Medulla oblongata (tissue), 1 donor: ENCODE data around the gene TEPSIN.

Experiments
- DNase-seq: peaks from one replicate; pipeline ENCODE4 v3.0.0-alpha.2; 2015; ENCODE audit errors: extremely low spot score

TEPSIN gene

DNA sequence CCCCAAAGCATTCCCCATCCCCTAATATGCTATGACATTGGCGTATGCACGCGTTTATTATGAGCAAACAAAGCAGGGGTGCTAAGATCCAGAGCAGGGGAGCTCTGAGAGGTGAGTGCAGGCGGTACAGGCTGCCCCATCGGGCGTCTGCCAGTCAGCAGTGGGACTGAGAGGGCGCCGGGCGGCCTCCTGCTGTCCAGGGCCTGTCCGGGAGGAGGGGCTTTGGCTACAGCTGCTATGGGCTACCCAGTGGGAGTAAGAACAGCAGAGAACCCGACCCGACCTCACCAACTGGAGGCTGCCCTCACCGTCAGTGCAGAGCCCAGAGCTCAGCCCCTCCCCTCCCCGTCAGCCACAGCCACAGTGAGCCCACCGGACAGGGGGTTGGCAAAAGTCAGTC lies 54.3 kb downstream of the TEPSIN start:
- DNase-seq = no peak

DNA sequence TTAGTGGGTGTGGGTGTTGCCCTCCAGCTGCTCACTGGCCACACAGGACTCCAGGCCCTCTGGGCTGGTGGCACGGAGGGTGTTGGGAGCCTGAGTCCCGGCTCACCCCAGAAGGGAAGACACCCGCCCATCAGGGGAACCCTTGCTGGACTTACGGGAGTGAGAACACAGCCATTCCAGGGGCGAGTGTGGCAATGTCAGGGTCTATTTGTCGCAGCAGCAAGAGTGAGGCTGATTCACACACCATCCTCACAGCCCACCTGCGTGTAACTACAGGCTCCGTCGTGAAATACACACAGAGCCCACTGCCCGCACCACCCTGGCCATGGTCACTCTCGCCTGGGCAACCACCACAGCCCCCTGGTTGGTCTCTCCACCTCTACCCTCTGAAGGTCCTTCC lies 55.0 kb downstream of the TEPSIN start:
- no peak for DNase-seq

DNA sequence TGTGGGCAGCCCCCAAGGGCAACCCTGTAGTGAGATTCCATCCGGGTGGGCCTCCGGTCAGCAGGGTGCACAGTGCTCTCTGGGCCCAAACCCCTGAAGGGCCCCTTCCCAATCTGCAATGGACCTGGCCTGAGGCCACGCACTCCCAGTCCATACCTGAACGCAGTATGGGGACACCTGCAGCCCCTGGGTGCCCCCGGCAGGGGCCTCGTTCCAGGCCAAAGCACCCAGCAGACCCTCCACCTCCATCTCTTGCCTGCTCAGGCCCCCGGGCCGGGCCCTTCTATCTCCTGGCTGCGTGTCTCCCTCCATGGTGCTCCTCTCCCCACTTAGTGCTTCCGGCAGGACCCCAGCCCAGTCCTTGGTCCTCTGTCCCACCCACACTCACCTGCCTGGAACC lies 55.5 kb downstream of the TEPSIN start:
- DNase-seq = no peak

DNA sequence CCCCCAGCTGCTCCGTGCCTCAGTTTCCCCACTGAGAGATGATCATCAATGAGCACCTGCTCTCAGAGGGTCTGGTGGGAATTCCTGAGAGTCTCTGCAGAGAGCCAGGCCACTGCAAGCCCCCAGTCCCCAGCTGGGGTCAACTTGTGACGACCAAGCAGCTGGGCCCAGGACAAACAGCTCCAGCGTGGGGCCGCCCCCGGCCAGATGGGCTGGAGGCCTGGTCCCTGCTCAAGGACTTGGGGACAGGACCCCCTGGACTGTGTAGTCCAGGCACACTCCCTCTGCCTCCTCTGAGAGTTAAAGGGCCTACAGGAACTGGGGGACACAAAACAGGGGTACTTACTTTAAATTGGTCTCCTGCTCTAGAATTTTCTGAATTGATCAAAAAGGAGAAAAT lies 56.3 kb downstream of the TEPSIN start:
- no peak for DNase-seq

DNA sequence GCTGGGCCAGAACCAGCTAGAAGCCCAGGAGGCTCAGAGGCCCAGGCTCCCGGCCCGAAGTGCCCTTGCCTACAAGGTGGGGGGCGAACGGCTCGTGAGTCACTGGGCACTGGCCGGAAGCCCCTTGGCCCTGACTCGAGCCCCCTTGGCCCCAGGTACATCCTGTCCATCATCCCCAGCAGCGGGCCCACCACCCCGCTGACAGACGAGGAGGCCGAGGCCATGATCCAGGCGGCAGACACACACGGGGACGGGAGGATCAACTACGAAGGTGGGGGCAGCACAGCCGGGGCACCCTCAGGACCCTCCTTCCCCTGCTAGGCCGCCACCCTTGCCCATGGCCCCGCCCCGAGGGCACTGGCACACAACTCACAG lies 57.1 kb downstream of the TEPSIN start:
- no peak for DNase-seq

DNA sequence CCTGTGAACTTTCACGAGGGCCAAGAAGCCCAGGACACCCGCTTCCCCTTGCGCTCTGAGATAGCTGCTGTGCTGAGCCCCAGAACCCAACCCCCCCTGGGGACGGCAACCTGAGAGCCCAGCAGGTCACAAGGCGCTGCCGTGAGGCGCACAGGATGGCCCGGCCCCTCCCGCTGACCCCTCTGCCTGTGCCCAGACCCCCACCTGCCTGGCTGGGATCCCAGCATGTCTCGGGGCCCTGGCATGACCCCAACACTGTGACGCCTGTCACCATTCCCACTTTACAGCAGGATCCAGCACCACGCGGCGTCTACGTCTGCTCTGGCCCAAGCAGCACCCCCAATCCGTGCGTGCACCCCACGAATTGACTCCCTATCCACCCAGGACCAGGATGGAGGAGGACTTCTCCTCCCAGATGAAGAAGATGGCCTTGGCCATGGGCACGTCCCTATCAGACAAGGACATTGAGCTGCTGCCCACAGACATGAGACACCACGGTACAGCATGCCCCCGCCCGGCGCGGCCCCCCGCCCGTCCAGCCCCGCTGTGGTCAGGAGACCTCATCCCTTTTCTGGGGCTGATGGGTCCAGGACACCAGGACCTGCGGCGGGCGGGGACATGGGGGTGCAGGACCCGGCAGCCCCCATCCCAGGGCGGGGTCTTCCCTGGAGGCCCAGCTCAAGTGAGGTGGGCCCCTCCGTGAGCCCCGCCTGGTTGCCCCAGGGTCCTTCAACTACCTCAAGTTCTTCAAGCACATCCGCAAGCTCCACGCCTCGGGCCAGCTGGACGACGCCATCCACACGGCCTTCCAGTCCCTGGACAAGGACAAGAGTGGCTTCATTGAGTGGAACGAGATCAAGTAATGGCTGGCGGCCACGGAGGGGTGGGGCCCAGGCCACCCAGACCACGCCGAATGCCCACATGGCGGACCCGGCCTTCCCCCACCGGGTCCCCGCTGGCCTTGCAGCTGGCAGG lies 57.7 kb downstream of the TEPSIN start:
- DNase-seq = no peak

DNA sequence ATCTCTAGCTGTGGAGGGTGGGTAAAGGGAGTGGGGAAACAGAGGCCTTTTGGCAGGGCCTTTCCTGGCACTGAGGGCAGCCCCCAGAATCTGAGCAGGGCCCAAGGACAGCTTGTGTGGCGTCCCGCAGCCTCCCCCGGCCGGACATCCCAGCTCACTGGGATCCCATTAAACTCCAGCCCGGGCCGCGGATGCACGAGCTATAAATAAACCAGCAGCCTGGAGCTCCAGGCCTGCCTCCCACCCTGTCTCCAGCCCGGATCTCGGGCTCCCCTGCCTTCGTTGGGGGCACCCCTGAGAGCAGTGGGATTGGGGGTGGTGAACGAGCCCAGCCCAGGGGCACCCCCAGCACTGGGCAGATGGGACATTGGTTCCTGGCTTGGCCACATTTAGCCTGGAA lies 59.0 kb downstream of the TEPSIN start:
- no peak for DNase-seq

DNA sequence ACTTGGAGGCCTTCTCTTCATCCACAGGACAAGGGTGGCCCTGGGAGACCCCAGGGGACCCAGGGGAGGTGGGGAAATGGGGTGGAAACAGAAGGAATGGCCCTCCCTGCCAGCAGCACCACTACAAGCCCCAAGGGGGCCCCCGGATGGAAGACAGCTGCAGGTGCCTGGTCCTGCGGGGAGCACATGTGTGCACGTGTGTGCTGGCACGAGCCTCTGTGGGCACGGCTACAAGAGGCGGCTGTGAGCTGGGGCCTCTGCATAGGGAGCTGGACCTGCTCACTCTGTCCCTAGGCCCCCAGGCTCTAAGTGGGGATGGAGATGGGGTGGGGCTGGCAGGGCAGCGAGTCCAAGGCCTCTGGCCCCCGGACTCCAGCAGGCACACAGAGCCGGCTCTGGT lies 59.6 kb downstream of the TEPSIN start:
- no peak for DNase-seq
